ENCODE results near the gene PARD3B. TPM values are rescaled to one million over a fixed set of nuclear protein-coding genes. Genes with fewer than 3 reads are reported as not detected.

PARD3B gene
- total RNA-seq, 1 experiment from 2014 or later: 2.0 TPM

GRCh38 chr2:204539019-204539385 lies 6.3 kb upstream of the PARD3B start:
- H3K9ac ChIP-seq (ENCODE audit: low read length): no peak overlapping the region
- TF ChIP-seq YY1 (IDR thresholded peaks at IDR 0.05; ENCODE audit: extremely low read depth, insufficient replicate concordance, low read depth, low read length) (no peak), CBX3 (IDR thresholded peaks at IDR 0.05; ENCODE audit: low read depth) (no peak), ZBTB33 (IDR thresholded peaks at IDR 0.05; ENCODE audit: extremely low read depth, insufficient replicate concordance, low read length) (no peak)
- ChIA-PET CTCF (no interaction called here), RAD21 (ENCODE audit: low non-redundant PET in 1 of 2, low total read pairs in 2 of 2, uncharacterized antibody in 2 of 2, unreplicated experiment in 2 of 2) (no interaction called here), POLR2A (no interaction called here)
- H3K27me3 ChIP-seq (ENCODE audit: insufficient read depth, low read length): no peaks in the 10 kb centered on the region
- H3K4me2 ChIP-seq (ENCODE audit: low read length): no peak overlapping the region
- intact Hi-C loops (cut with micrococcal nuclease): no loop called here
- no peaks in the 10 kb centered on the region for H3K79me2 ChIP-seq (ENCODE audit: insufficient read depth, low read length)
- H3K36me3 ChIP-seq (ENCODE audit: control insufficient read depth in 1 of 2, insufficient read depth in 2 of 2, low read length in 2 of 2): no peaks in the 10 kb centered on the region
- ATAC-seq: no peak
- no TSS peak for BruUV-seq (replicated peaks)
- no peak overlapping the region for H3K27ac ChIP-seq (ENCODE audit: low read depth, low read length)
- DNase-seq (ENCODE audit: low read depth, low spot score): no peak
- no peaks in the 10 kb centered on the region for H3K4me1 ChIP-seq (ENCODE audit: control insufficient read depth in 1 of 2, insufficient read depth in 2 of 2, low read length in 2 of 2)
- H3K9me2 ChIP-seq (ENCODE audit: insufficient read depth): no peaks in the 10 kb centered on the region
- no peaks in the 10 kb centered on the region for H3K9me3 ChIP-seq (ENCODE audit: control insufficient read depth in 1 of 2, insufficient read depth in 1 of 2, low read depth in 1 of 2, low read length in 2 of 2)
- no peak overlapping the region for H3K4me3 ChIP-seq (replicated peaks in 1 of 2; ENCODE audit: low read depth in 1 of 2, low read length in 2 of 2)
- no peak overlapping the region for H2AFZ ChIP-seq (ENCODE audit: low read depth, low read length, poor library complexity, severe bottlenecking)
- H4K20me1 ChIP-seq (ENCODE audit: insufficient read depth): no peaks in the 10 kb centered on the region

- no peak overlapping the region for H3K4me2 ChIP-seq (ENCODE audit: low read length)
- ChIA-PET POLR2A (no interaction called here), RAD21 (ENCODE audit: low non-redundant PET in 1 of 2, low total read pairs in 2 of 2, uncharacterized antibody in 2 of 2, unreplicated experiment in 2 of 2) (no interaction called here), CTCF (no interaction called here)
- no peak overlapping the region for H2AFZ ChIP-seq (ENCODE audit: low read depth, low read length, poor library complexity, severe bottlenecking)
- no peaks in the 10 kb centered on the region for H3K36me3 ChIP-seq (ENCODE audit: control insufficient read depth in 1 of 2, insufficient read depth in 2 of 2, low read length in 2 of 2)
- DNase-seq (ENCODE audit: low read depth, low spot score) (no peak), ATAC-seq (no peak)
- no peak overlapping the region for H3K9ac ChIP-seq (ENCODE audit: low read length)
- no peaks in the 10 kb centered on the region; the same call in 1 of the 2 replicates for H3K27me3 ChIP-seq (ENCODE audit: insufficient read depth, low read length)
- H3K4me1 ChIP-seq (ENCODE audit: control insufficient read depth in 1 of 2, insufficient read depth in 2 of 2, low read length in 2 of 2): peaks cover 8 to 15% of the 10 kb centered on the region in 2 experiments; a peak in 3 of 4 replicates
- no peaks in the 10 kb centered on the region for H3K9me3 ChIP-seq (ENCODE audit: control insufficient read depth in 1 of 2, insufficient read depth in 1 of 2, low read depth in 1 of 2, low read length in 2 of 2)
- H3K9me2 ChIP-seq (ENCODE audit: insufficient read depth): no peaks in the 10 kb centered on the region
- no TSS peak for BruUV-seq (replicated peaks)
- no peak overlapping the region for H3K4me3 ChIP-seq (replicated peaks in 1 of 2; ENCODE audit: low read depth in 1 of 2, low read length in 2 of 2)
- intact Hi-C loops (cut with micrococcal nuclease): loop anchor here (10.0 kb wide), 1 partner anchor 1133 kb away; no protein-coding TSS in a partner anchor
- H4K20me1 ChIP-seq (ENCODE audit: insufficient read depth): no peaks in the 10 kb centered on the region
- no peak overlapping the region for H3K27ac ChIP-seq (ENCODE audit: low read depth, low read length)
- no peaks in the 10 kb centered on the region for H3K79me2 ChIP-seq (ENCODE audit: insufficient read depth, low read length)
- TF ChIP-seq ZNF274 (IDR thresholded peaks at IDR 0.05; ENCODE audit: low read depth, low read length): no peak
- no peak for TF ChIP-seq TCF7L2 (IDR thresholded peaks at IDR 0.05; ENCODE audit: borderline replicate concordance, extremely low read depth, insufficient read depth, insufficient read length)
- no peak for TF ChIP-seq ATF3 (IDR thresholded peaks at IDR 0.05)
- no peak for TF ChIP-seq REST (IDR thresholded peaks at IDR 0.05; ENCODE audit: low read depth)
- TF ChIP-seq ELF1 (IDR thresholded peaks at IDR 0.05; ENCODE audit: borderline replicate concordance, low read depth): no peak
- no peak for TF ChIP-seq EGR1 (IDR thresholded peaks at IDR 0.05; ENCODE audit: low read depth)
- TF ChIP-seq YY1 (IDR thresholded peaks at IDR 0.05; ENCODE audit: extremely low read depth, insufficient replicate concordance, low read depth, low read length): no peak
- no peak for TF ChIP-seq POLR2A (IDR thresholded peaks at IDR 0.05; ENCODE audit: borderline replicate concordance, extremely low read depth, insufficient read depth, insufficient read length)
- TF ChIP-seq EZH2phosphoT487 (IDR thresholded peaks at IDR 0.05; ENCODE audit: borderline replicate concordance): no peak
- no peak for TF ChIP-seq JUND (IDR thresholded peaks at IDR 0.05)
- no peak for TF ChIP-seq POLR2AphosphoS5 (IDR thresholded peaks at IDR 0.05; ENCODE audit: low read depth, low read length)
- TF ChIP-seq RAD21 (IDR thresholded peaks at IDR 0.05; ENCODE audit: low read depth): no peak
- no peak for TF ChIP-seq CBX3 (IDR thresholded peaks at IDR 0.05; ENCODE audit: low read depth)
- no peak for TF ChIP-seq SP1 (IDR thresholded peaks at IDR 0.05; ENCODE audit: low read depth)
These were observed 3.6 kb upstream of the PARD3B start for GRCh38 chr2:204541637-204542036.
